MCF 10A (cell line): ENCODE data around the gene FAM168B. TPM values are rescaled to one million over a fixed set of nuclear protein-coding genes. Genes with fewer than 3 reads are reported as not detected.
A peak's percentile ranks its signal among the peaks of the same experiment; 100 is the strongest.

Experiments
- BruUV-seq: library from RNA; stranded (reverse); fragments of 400-500 nt; replicated peaks from 2 replicates; lab custom pipeline; 2021; lab: Mats Ljungman, UMichigan
- CTCF ChIA-PET: fragments of 300-600 bp; sonication (Branson Sonifier 250); formaldehyde crosslinking; extraction: SDS; loops from one replicate; lab custom pipeline; 2021; ENCODE audit warnings: antibody characterized with exemption, inconsistent platforms; lab: Yijun Ruan, JAX
- POLR2A ChIA-PET: fragments of 300-600, 350-650 bp; sonication (Branson Sonifier 250); formaldehyde crosslinking; extraction: SDS; loops from one replicate; lab custom pipeline; 2020; ENCODE audit warnings: antibody characterized with exemption, inconsistent platforms; lab: Yijun Ruan, JAX
- DNase-seq: peaks from one replicate; pipeline ENCODE4 v3.0.0-alpha.2; 2018; ENCODE audit not compliant: unreplicated experiment
- H3K27ac Mint-ChIP-seq: one replicate; pipeline ENCODE4 v1.8.0; 2022; ENCODE audit warnings: mild to moderate bottlenecking, low read depth, mixed read lengths; ENCODE audit not compliant: unreplicated experiment
- H3K27me3 Mint-ChIP-seq: one replicate; pipeline ENCODE4 v1.8.0; 2022; ENCODE audit warnings: mixed read lengths; ENCODE audit not compliant: insufficient read depth, unreplicated experiment
- H3K36me3 Mint-ChIP-seq: one replicate; pipeline ENCODE4 v1.8.0; 2022; ENCODE audit warnings: mild to moderate bottlenecking, moderate library complexity, mixed read lengths; ENCODE audit not compliant: insufficient read depth, unreplicated experiment
- H3K4me1 Mint-ChIP-seq: one replicate; pipeline ENCODE4 v1.8.0; 2022; ENCODE audit warnings: mixed read lengths; ENCODE audit not compliant: insufficient read depth, unreplicated experiment
- H3K4me3 Mint-ChIP-seq: one replicate; pipeline ENCODE4 v1.8.0; 2022; ENCODE audit warnings: mild to moderate bottlenecking, moderate library complexity, mixed read lengths; ENCODE audit not compliant: unreplicated experiment
- H3K9me3 Mint-ChIP-seq: one replicate; pipeline ENCODE4 v1.8.0; 2022; ENCODE audit warnings: mixed read lengths; ENCODE audit not compliant: unreplicated experiment
- intact Hi-C: fragments of 100-400 bp; cut with micrococcal nuclease; formaldehyde crosslinking; loops from 2 replicates; pipeline ENCODE4 v1.14.1; 2022
- total RNA-seq: library from RNA; stranded (reverse); gene quantifications from 2 replicates; pipeline ENCODE4 v1.2.3, GENCODE V29; 2022
- TF ChIP-seq, protein P1 (sequence below): fragments of 200-600 bp; IDR thresholded peaks from one replicate; pipeline ENCODE4 v1.8.0; 2022; ENCODE audit warnings: antibody characterized with exemption, mild to moderate bottlenecking; ENCODE audit not compliant: unreplicated experiment

Gene FAM168B
- total RNA-seq, 1 experiment from 2014 or later: 159 TPM

DNA sequence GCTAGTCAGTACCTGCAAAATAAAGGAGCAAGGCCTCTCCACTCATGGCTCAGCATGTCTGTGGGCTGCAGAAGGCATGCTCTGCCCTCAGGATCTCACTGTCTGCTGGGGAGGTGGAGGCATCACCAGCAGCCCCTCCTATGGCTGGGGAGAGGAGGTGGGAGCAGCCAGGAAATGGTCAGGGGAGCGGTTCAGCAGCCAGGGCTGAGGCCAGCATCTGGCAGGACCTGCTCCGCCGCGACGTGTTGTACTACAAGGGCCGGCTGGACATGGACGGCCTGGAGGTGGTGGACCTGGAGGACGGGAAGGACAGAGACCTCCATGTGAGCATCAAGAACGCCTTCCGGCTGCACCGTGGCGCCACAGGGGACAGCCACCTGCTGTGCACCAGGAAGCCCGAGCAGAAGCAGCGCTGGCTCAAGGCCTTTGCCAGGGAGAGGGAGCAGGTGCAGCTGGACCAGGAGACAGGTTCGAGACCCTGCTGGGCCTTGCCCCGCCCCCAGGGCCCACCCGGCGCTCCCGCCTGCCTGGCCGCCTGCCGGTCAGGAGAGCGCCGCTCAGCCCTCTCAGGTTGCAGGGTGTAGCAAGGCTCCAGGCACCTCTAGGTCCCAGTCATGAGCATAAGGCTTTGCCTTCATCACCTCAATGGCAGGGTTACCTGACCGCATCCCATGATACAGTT is 49.0 kb downstream of the FAM168B start:
- ChIA-PET CTCF (interaction anchor here (1.0 kb wide), 1 partner anchor 161 kb away, joined by 3 read pairs; no protein-coding TSS in a partner anchor), POLR2A (interaction anchor here (0.7 kb wide), 1 partner anchor 10 kb away, joined by 3 read pairs; no protein-coding TSS in a partner anchor)
- Mint-ChIP-seq H3K36me3 (peaks cover 37% of the 10 kb centered on the region), H3K9me3 (no peaks in the 10 kb centered on the region), H3K27ac (no peak overlapping the region), H3K4me3 (no peak overlapping the region), H3K27me3 (no peaks in the 10 kb centered on the region), H3K4me1 (no peaks in the 10 kb centered on the region)
- intact Hi-C loops: no loop called here
- BruUV-seq: no TSS peak
- TF ChIP-seq, protein P1, sequence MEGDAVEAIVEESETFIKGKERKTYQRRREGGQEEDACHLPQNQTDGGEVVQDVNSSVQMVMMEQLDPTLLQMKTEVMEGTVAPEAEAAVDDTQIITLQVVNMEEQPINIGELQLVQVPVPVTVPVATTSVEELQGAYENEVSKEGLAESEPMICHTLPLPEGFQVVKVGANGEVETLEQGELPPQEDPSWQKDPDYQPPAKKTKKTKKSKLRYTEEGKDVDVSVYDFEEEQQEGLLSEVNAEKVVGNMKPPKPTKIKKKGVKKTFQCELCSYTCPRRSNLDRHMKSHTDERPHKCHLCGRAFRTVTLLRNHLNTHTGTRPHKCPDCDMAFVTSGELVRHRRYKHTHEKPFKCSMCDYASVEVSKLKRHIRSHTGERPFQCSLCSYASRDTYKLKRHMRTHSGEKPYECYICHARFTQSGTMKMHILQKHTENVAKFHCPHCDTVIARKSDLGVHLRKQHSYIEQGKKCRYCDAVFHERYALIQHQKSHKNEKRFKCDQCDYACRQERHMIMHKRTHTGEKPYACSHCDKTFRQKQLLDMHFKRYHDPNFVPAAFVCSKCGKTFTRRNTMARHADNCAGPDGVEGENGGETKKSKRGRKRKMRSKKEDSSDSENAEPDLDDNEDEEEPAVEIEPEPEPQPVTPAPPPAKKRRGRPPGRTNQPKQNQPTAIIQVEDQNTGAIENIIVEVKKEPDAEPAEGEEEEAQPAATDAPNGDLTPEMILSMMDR: no peak
- DNase-seq: no peak

DNA sequence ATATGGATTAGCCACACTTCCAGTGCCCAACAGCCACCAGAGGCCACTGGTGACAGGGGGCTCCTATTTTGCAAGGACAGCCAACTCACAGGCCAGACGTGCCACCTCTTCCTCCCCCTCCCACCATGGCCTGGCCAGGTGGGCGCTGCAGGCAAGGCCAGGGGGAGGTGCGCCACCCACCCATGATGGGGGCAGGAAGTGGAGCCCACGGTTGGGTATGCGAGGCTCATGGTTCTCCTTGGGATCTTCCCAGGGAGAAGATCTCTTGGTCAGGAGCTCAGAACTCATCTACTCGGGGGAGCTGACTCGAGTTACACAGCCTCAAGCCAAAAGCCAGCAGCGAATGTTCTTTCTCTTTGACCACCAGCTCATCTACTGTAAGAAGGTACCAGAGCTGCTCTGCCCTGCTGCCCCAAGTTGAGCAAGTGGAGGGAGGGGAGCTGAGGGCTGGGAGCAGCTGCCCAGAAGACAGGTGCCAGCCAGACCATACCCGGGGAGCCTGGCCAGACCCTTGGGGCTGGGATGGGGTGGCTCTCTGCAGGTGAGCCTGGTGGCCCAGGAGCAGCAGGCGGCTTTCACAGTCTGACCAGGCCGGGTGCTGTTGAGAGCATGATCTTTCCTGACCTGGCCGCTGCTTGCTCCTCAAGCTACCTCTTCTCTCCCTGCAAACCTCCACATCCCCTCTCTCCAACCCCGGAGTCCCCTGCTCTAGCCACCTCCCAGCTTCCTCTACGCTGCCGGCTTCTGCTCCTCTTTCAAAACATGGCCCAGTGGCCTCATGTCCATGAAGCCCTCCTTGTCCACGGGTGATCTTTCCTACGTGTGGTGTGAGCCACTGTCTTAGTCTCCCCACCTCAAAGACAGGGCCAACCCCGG is 49.8 kb downstream of the FAM168B start:
- intact Hi-C loops: no loop called here
- no peaks in the 10 kb centered on the region for H3K27me3 Mint-ChIP-seq
- TF ChIP-seq, protein P1: no peak
- ChIA-PET POLR2A (interaction anchor here (0.7 kb wide), 1 partner anchor 10 kb away, joined by 3 read pairs; no protein-coding TSS in a partner anchor), CTCF (interaction anchor here (1.0 kb wide), 1 partner anchor 161 kb away, joined by 3 read pairs; no protein-coding TSS in a partner anchor)
- H3K4me3 Mint-ChIP-seq: no peak overlapping the region
- no peaks in the 10 kb centered on the region for H3K4me1 Mint-ChIP-seq
- peaks cover 35% of the 10 kb centered on the region for H3K36me3 Mint-ChIP-seq
- no peak for DNase-seq
- no TSS peak for BruUV-seq
- H3K9me3 Mint-ChIP-seq: no peaks in the 10 kb centered on the region
- H3K27ac Mint-ChIP-seq: no peak overlapping the region

DNA sequence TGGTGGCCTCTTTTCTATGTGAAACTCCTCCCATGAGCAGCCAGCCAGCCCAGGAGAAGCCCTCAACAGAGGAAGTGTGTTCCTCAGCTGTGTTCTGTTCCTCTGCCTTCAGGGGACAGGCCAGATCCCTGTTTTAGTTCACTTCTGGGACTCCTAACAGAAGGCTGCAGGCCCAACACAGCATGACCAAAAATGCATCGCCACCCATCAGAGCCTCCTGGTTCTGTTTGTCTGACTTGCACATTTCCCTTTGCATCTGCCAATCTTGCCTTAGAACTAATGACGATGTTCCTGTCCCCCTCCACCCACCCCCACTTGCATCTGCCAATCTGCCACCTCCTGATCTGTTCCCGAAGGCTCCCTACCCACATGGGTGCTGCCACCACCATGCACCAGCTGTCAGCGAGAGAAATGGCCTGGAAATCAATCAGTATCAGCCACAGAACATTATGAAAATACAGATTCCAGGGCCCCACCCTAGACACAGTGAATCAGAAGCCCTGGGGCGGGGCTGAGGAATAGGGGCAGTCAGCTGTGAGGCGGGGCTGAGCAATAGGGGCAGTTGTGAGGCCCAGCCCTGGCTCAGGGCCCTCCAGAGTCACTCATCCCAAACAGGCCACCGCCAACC is 51.0 kb downstream of the FAM168B start:
- POLR2A ChIA-PET: interaction anchor here (1.1 kb wide), 1 partner anchor 9 kb away, joined by 4 read pairs; no protein-coding TSS in a partner anchor

More for the DNA sequence above, 51.0 kb downstream of the FAM168B start:
- H3K36me3 Mint-ChIP-seq: peaks cover 25% of the 10 kb centered on the region
- CTCF ChIA-PET: no interaction called here
- BruUV-seq: no TSS peak
- intact Hi-C loops: no loop called here
- no peaks in the 10 kb centered on the region for H3K27me3 Mint-ChIP-seq
- DNase-seq: peak; percentile 28
- TF ChIP-seq, protein P1: no peak
- no peak overlapping the region for H3K4me3 Mint-ChIP-seq
- H3K4me1 Mint-ChIP-seq: no peaks in the 10 kb centered on the region
- no peak overlapping the region for H3K27ac Mint-ChIP-seq
- H3K9me3 Mint-ChIP-seq: no peaks in the 10 kb centered on the region
